ENCODE data around the gene PLEKHG3. TPM values are rescaled to one million over a fixed set of nuclear protein-coding genes. Genes with fewer than 3 reads are reported as not detected.
"Not testable (repeated sequence)": the region's sequence is repeated elsewhere in the genome, so short reads cannot be mapped to it uniquely, and the experiment has no call there.

PLEKHG3 gene
- total RNA-seq, 2 donors from 2014 or later: 61.4 to 65.5 TPM

- H3K27me3 Mint-ChIP-seq: no peaks in the 10 kb centered on the region
- no peak overlapping the region for H3K4me3 Mint-ChIP-seq
- no peak for ATAC-seq
Measured at GRCh38 chr14:64680013-64680713, 24.1 kb upstream of the PLEKHG3 start.

GRCh38 chr14:64680714-64681065, 23.5 kb upstream of the PLEKHG3 start:
- H3K9me3 ChIP-seq (ENCODE audit: control insufficient read depth, low read length, poor library complexity, severe bottlenecking): no peaks in the 10 kb centered on the region
- ATAC-seq: no peak
- Mint-ChIP-seq H3K27ac (no peak overlapping the region), H3K4me3 (no peak overlapping the region), H3K27me3 (no peaks in the 10 kb centered on the region), H3K4me1 (peaks cover 24% of the 10 kb centered on the region), H3K36me3 (ENCODE audit: low read depth) (no peaks in the 10 kb centered on the region)
- DNase-seq: no peak

More at GRCh38 chr14:64680013-64680713, 24.1 kb upstream of the PLEKHG3 start:
- Mint-ChIP-seq H3K4me1 (peaks cover 20% of the 10 kb centered on the region), H3K27ac (no peak overlapping the region), H3K36me3 (ENCODE audit: low read depth) (no peaks in the 10 kb centered on the region)
- no peaks in the 10 kb centered on the region for H3K9me3 ChIP-seq (ENCODE audit: control insufficient read depth, low read length, poor library complexity, severe bottlenecking)
- no peak for DNase-seq

GRCh38 chr14:64681796-64682710, 22.2 kb upstream of the PLEKHG3 start:
- no peaks in the 10 kb centered on the region for H3K9me3 ChIP-seq (ENCODE audit: control insufficient read depth, low read length, poor library complexity, severe bottlenecking)
- Mint-ChIP-seq H3K4me3 (no peak overlapping the region), H3K27me3 (no peaks in the 10 kb centered on the region), H3K36me3 (ENCODE audit: low read depth) (no peaks in the 10 kb centered on the region), H3K4me1 (peaks cover 24% of the 10 kb centered on the region), H3K27ac (peak overlapping the region; percentile 39)
- no peak for ATAC-seq
- DNase-seq: no peak

GRCh38 chr14:64682843-64683242, 21.4 kb upstream of the PLEKHG3 start:
- H3K27ac Mint-ChIP-seq: peak overlapping the region; percentile 39
- no peaks in the 10 kb centered on the region for H3K9me3 ChIP-seq (ENCODE audit: control insufficient read depth, low read length, poor library complexity, severe bottlenecking)
- no peak for DNase-seq
- no peaks in the 10 kb centered on the region for H3K36me3 Mint-ChIP-seq (ENCODE audit: low read depth)
- no peak overlapping the region for H3K4me3 Mint-ChIP-seq
- no peak for ATAC-seq
- H3K4me1 Mint-ChIP-seq: peaks cover 24% of the 10 kb centered on the region
- H3K27me3 Mint-ChIP-seq: no peaks in the 10 kb centered on the region

GRCh38 chr14:64683264-64683663, 21.0 kb upstream of the PLEKHG3 start:
- ATAC-seq (no peak), DNase-seq (no peak)
- no peaks in the 10 kb centered on the region for H3K36me3 Mint-ChIP-seq (ENCODE audit: low read depth)
- no peaks in the 10 kb centered on the region for H3K9me3 ChIP-seq (ENCODE audit: control insufficient read depth, low read length, poor library complexity, severe bottlenecking)
- no peaks in the 10 kb centered on the region for H3K27me3 Mint-ChIP-seq
- H3K27ac Mint-ChIP-seq: no peak overlapping the region
- H3K4me3 Mint-ChIP-seq: no peak overlapping the region
- H3K4me1 Mint-ChIP-seq: peaks cover 28% of the 10 kb centered on the region

GRCh38 chr14:64684091-64684490, 20.1 kb upstream of the PLEKHG3 start:
- no peak overlapping the region for H3K4me3 Mint-ChIP-seq
- no peaks in the 10 kb centered on the region for H3K9me3 ChIP-seq (ENCODE audit: control insufficient read depth, low read length, poor library complexity, severe bottlenecking)
- no peak for DNase-seq
- ATAC-seq: no peak
- H3K27ac Mint-ChIP-seq: no peak overlapping the region
- H3K36me3 Mint-ChIP-seq (ENCODE audit: low read depth): no peaks in the 10 kb centered on the region
- H3K4me1 Mint-ChIP-seq: peaks cover 35% of the 10 kb centered on the region
- H3K27me3 Mint-ChIP-seq: no peaks in the 10 kb centered on the region

- Mint-ChIP-seq H3K27ac (peak overlapping the region; percentile 29), H3K36me3 (ENCODE audit: low read depth) (no peaks in the 10 kb centered on the region), H3K27me3 (no peaks in the 10 kb centered on the region), H3K4me3 (no peak overlapping the region), H3K4me1 (peaks cover 40% of the 10 kb centered on the region)
- ATAC-seq: no peak
- no peak for DNase-seq
- no peaks in the 10 kb centered on the region for H3K9me3 ChIP-seq (ENCODE audit: control insufficient read depth, low read length, poor library complexity, severe bottlenecking)
Measured at GRCh38 chr14:64685371-64686281, 18.6 kb upstream of the PLEKHG3 start.

- ATAC-seq (no peak), DNase-seq (no peak)
- H3K4me1 Mint-ChIP-seq: peaks cover 40% of the 10 kb centered on the region
- no peaks in the 10 kb centered on the region for H3K36me3 Mint-ChIP-seq (ENCODE audit: low read depth)
- peak overlapping the region; percentile 29 for H3K27ac Mint-ChIP-seq
- no peaks in the 10 kb centered on the region for H3K9me3 ChIP-seq (ENCODE audit: control insufficient read depth, low read length, poor library complexity, severe bottlenecking)
- H3K27me3 Mint-ChIP-seq: no peaks in the 10 kb centered on the region
- H3K4me3 Mint-ChIP-seq: no peak overlapping the region
Measured at GRCh38 chr14:64686282-64686615, 18.0 kb upstream of the PLEKHG3 start.

GRCh38 chr14:64688031-64688430, 16.2 kb upstream of the PLEKHG3 start:
- no peaks in the 10 kb centered on the region for H3K9me3 ChIP-seq (ENCODE audit: control insufficient read depth, low read length, poor library complexity, severe bottlenecking)
- DNase-seq (no peak), ATAC-seq (peak; percentile 39)
- H3K27me3 Mint-ChIP-seq: no peaks in the 10 kb centered on the region
- peaks cover 38% of the 10 kb centered on the region for H3K4me1 Mint-ChIP-seq
- H3K4me3 Mint-ChIP-seq: peak overlapping the region; percentile 64
- peak overlapping the region; percentile 91 for H3K27ac Mint-ChIP-seq
- H3K36me3 Mint-ChIP-seq (ENCODE audit: low read depth): no peaks in the 10 kb centered on the region

- ATAC-seq (no peak), DNase-seq (no peak)
- Mint-ChIP-seq H3K36me3 (ENCODE audit: low read depth) (no peaks in the 10 kb centered on the region), H3K27me3 (no peaks in the 10 kb centered on the region), H3K4me3 (peak overlapping the region; percentile 50), H3K27ac (peak overlapping the region; percentile 91), H3K4me1 (peaks cover 38% of the 10 kb centered on the region)
- no peaks in the 10 kb centered on the region for H3K9me3 ChIP-seq (ENCODE audit: control insufficient read depth, low read length, poor library complexity, severe bottlenecking)
Measured at GRCh38 chr14:64688811-64689281, 15.4 kb upstream of the PLEKHG3 start.

- DNase-seq (no peak), ATAC-seq (no peak)
- H3K9me3 ChIP-seq (ENCODE audit: control insufficient read depth, low read length, poor library complexity, severe bottlenecking): no peaks in the 10 kb centered on the region
- no peaks in the 10 kb centered on the region for H3K36me3 Mint-ChIP-seq (ENCODE audit: low read depth)
- no peaks in the 10 kb centered on the region for H3K27me3 Mint-ChIP-seq
- H3K4me3 Mint-ChIP-seq: peak overlapping the region; percentile 50
- H3K4me1 Mint-ChIP-seq: peaks cover 40% of the 10 kb centered on the region
- H3K27ac Mint-ChIP-seq: peak overlapping the region; percentile 91
Measured at GRCh38 chr14:64689289-64689688, 14.9 kb upstream of the PLEKHG3 start.

GRCh38 chr14:64690607-64691006, 13.6 kb upstream of the PLEKHG3 start:
- not testable (repeated sequence) for H3K9me3 ChIP-seq (ENCODE audit: control insufficient read depth, low read length, poor library complexity, severe bottlenecking); ATAC-seq; DNase-seq; H3K27me3 Mint-ChIP-seq; H3K4me3 Mint-ChIP-seq; H3K27ac Mint-ChIP-seq; H3K36me3 Mint-ChIP-seq (ENCODE audit: low read depth)
- H3K4me1 Mint-ChIP-seq: peaks cover 41% of the 10 kb centered on the region

GRCh38 chr14:64691376-64691775, 12.8 kb upstream of the PLEKHG3 start:
- DNase-seq (no peak), ATAC-seq (no peak)
- H3K27me3 Mint-ChIP-seq: no peaks in the 10 kb centered on the region
- no peaks in the 10 kb centered on the region for H3K36me3 Mint-ChIP-seq (ENCODE audit: low read depth)
- no peak overlapping the region for H3K27ac Mint-ChIP-seq
- H3K9me3 ChIP-seq (ENCODE audit: control insufficient read depth, low read length, poor library complexity, severe bottlenecking): no peaks in the 10 kb centered on the region
- peaks cover 37% of the 10 kb centered on the region for H3K4me1 Mint-ChIP-seq
- no peak overlapping the region for H3K4me3 Mint-ChIP-seq
